Hepatocyte (in vitro differentiated cells): ENCODE data around the gene KMO. TPM values are rescaled to one million over a fixed set of nuclear protein-coding genes. Genes with fewer than 3 reads are reported as not detected.

Experiments used
- DNase-seq: peaks from one replicate; pipeline ENCODE4 v3.0.0-alpha.2; 2016; ENCODE audit warnings: low spot score
- H2AFZ ChIP-seq: fragments of 200-600 bp; sonication (generic); 2 replicates; pipeline ENCODE4 v1.6.0; 2016; ENCODE audit warnings: antibody characterized with exemption, mild to moderate bottlenecking
- H3K27ac ChIP-seq: fragments of 200-600 bp; sonication (generic); 2 replicates; pipeline ENCODE4 v1.5.1; 2016; ENCODE audit warnings: mild to moderate bottlenecking
- H3K27me3 ChIP-seq: fragments of 200-600 bp; sonication (generic); 2 replicates; pipeline ENCODE4 v1.6.1; 2016
- H3K36me3 ChIP-seq: fragments of 200-600 bp; sonication (generic); replicated peaks from 2 replicates; pipeline ENCODE4 v1.5.1; 2016; ENCODE audit warnings: low read depth; ENCODE audit not compliant: insufficient read depth
- H3K4me1 ChIP-seq: fragments of 200-600 bp; sonication (generic); 2 replicates; pipeline ENCODE4 v1.5.1; 2016; ENCODE audit warnings: mild to moderate bottlenecking, moderate library complexity; ENCODE audit not compliant: insufficient read depth
- H3K4me2 ChIP-seq: fragments of 200-600 bp; sonication (generic); 2 replicates; pipeline ENCODE4 v1.6.0; 2016
- H3K4me3 ChIP-seq: fragments of 200-600 bp; sonication (generic); 2 replicates; pipeline ENCODE4 v1.5.1; 2016; ENCODE audit warnings: mild to moderate bottlenecking
- H3K79me2 ChIP-seq: fragments of 200-600 bp; sonication (generic); 2 replicates; pipeline ENCODE4 v1.6.0; 2017; ENCODE audit warnings: mild to moderate bottlenecking
- H3K9me2 ChIP-seq: fragments of 200-600 bp; sonication (generic); replicated peaks from 2 replicates; pipeline ENCODE4 v1.6.0; 2017; ENCODE audit warnings: mild to moderate bottlenecking; ENCODE audit not compliant: insufficient read depth
- H3K9me3 ChIP-seq: fragments of 200-600 bp; sonication (generic); 2 replicates; pipeline ENCODE4 v1.5.1; 2016; ENCODE audit warnings: low read depth, mild to moderate bottlenecking
- H4K20me1 ChIP-seq: fragments of 200-600 bp; sonication (generic); 2 replicates; pipeline ENCODE4 v1.6.0; 2016; ENCODE audit warnings: mild to moderate bottlenecking; ENCODE audit not compliant: insufficient read depth, poor library complexity, severe bottlenecking
- CTCF ChIP-seq: fragments of 200-600 bp; sonication (generic); IDR thresholded peaks from 2 replicates; pipeline ENCODE4 v1.5.1; 2016; ENCODE audit warnings: antibody characterized with exemption, mild to moderate bottlenecking; ENCODE audit not compliant: poor library complexity
- EZH2 ChIP-seq: fragments of 200-600 bp; sonication (generic); IDR thresholded peaks from 2 replicates; pipeline ENCODE4 v1.6.1; 2016; ENCODE audit warnings: antibody characterized with exemption, mild to moderate bottlenecking, borderline replicate concordance
- EZH2phosphoT487 ChIP-seq: fragments of 200-600 bp; sonication (generic); IDR thresholded peaks from one replicate; pipeline ENCODE4 v1.6.1; 2018; ENCODE audit warnings: antibody characterized with exemption, mild to moderate bottlenecking, low read depth, moderate library complexity; ENCODE audit not compliant: unreplicated experiment, severe bottlenecking
- WGBS: methylation state at CpG from one replicate; pipeline ENCODE4 v1.1.6; 2016; ENCODE audit warnings: low lambda C conversion rate; ENCODE audit errors: missing lambda C conversion rate; 5-methylcytosine and 5-hydroxymethylcytosine counted together
- polyA plus RNA-seq: library from polyadenylated mRNA; unstranded; fragments of >200 nt; fragmentation: Nextera tagmentation; extraction: Ambion mirVana; gene quantifications from 2 replicates; pipeline ENCODE4 v1.2.1, GENCODE V29; 2016
- total RNA-seq: library from RNA; depleted of rRNA; stranded (reverse); fragments of >200 nt; gene quantifications from 2 replicates; pipeline ENCODE4 v1.2.3, GENCODE V29; 2014

The KMO gene
- total and polyA plus RNA-seq, 2 experiments from 2014 or later = 1.4 to 2.8 TPM

DNA sequence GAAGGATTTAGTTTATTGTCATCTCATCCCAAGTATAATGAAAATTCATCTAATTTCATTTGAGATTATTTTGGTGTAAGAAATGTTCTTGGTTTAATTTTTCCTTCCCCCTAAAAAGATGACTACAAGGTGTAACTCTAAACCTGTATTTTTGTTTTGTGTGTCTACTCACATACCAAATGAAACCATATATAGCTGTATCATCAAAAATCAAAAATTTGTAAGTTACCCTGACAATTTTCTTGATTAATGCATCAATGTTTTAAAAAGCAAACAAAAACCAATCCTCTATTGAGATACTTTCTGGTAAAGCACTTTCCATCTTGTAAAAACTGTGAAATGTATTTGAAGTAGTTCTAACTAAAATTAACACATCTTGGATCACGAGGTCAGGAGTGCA, 43.4 kb upstream of the KMO start:
- Histone ChIP-seq H3K9me3 (no peaks in the 10 kb centered on the region), H3K27me3 (no peaks in the 10 kb centered on the region), H3K27ac (no peak overlapping the region), H3K36me3 (no peaks in the 10 kb centered on the region), H3K79me2 (no peaks in the 10 kb centered on the region), H4K20me1 (no peaks in the 10 kb centered on the region), H3K4me1 (no peaks in the 10 kb centered on the region), H3K9me2 (no peaks in the 10 kb centered on the region), H3K4me3 (no peak overlapping the region), H3K4me2 (no peak overlapping the region), H2AFZ (no peak overlapping the region)
- TF ChIP-seq EZH2 (no peak), EZH2phosphoT487 (no peak)
- 100% methylated on average over 1 of the region's 1 CpG for WGBS
- no peak for DNase-seq

GRCh38 chr1:241495741-241496140, 36.4 kb upstream of the KMO start:
- H3K27me3 ChIP-seq = no peaks in the 10 kb centered on the region
- no peak overlapping the region for H3K4me3 ChIP-seq
- no peaks in the 10 kb centered on the region for H3K9me3 ChIP-seq
- H4K20me1 ChIP-seq = no peaks in the 10 kb centered on the region
- H3K9me2 ChIP-seq = no peaks in the 10 kb centered on the region
- H3K36me3 ChIP-seq = no peaks in the 10 kb centered on the region
- no peak overlapping the region for H3K4me2 ChIP-seq
- no peaks in the 10 kb centered on the region for H3K4me1 ChIP-seq
- no peak overlapping the region for H3K27ac ChIP-seq
- H2AFZ ChIP-seq = no peak overlapping the region
- no peaks in the 10 kb centered on the region for H3K79me2 ChIP-seq
- no peak for DNase-seq
- TF ChIP-seq EZH2phosphoT487 = no peak
- no peak for TF ChIP-seq EZH2
- no peak for TF ChIP-seq CTCF
- WGBS = 85% methylated on average over 5 of the region's 5 CpGs

DNA sequence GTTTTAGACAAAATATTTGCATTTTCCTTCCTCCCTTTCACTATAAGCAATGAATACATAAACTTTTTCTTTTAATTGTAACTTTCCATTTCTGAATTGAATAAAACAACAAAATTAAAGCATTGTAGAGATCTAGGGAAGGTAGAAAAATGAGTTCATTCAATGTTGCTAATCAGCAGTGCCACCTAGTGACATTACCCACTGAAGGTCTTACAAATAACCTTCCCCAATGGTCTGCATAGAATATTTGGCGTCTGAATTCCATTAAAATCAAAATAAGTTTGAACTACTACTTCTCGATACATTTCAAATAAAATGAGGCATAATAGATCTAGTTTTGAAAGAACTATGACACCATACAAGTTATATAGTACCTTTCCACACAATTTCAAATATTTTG, 32.3 kb upstream of the KMO start:
- no peaks in the 10 kb centered on the region for H3K27me3 ChIP-seq
- H3K36me3 ChIP-seq = no peaks in the 10 kb centered on the region
- TF ChIP-seq EZH2 (no peak), CTCF (peak; percentile 68)
- WGBS = 87% methylated on average over 2 of the region's 2 CpGs
- no peak overlapping the region for H3K4me3 ChIP-seq
- H3K4me2 ChIP-seq = no peak overlapping the region
- H3K4me1 ChIP-seq = no peaks in the 10 kb centered on the region
- peak; percentile 40 for DNase-seq
- no peak overlapping the region for H2AFZ ChIP-seq
- H3K79me2 ChIP-seq = no peaks in the 10 kb centered on the region
- no peaks in the 10 kb centered on the region for H3K9me2 ChIP-seq
- no peak overlapping the region for H3K27ac ChIP-seq
- H3K9me3 ChIP-seq = no peaks in the 10 kb centered on the region
- no peaks in the 10 kb centered on the region for H4K20me1 ChIP-seq

DNA sequence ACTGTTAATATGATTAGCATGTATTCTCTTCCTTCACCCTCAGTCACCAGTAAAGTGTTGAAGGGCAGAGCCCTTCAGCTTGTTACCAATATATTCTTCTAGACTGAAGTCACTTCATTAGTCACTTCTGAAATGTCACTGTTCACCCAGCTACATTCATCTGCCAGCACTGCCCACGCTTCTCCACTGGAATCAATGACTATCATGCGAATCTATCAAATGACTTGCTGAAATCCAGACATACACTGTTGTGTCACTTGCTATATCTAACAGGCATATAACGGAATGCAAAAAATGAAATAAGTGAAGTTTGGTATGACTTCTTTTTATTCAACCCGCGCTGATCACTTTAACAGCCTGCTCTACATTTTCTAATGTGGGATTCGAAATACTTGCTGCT, 28.7 kb upstream of the KMO start:
- WGBS = 95% methylated on average over 6 of the region's 6 CpGs

More for the DNA sequence above, 28.7 kb upstream of the KMO start:
- no peak overlapping the region for H3K4me2 ChIP-seq
- TF ChIP-seq EZH2phosphoT487 (no peak), EZH2 (no peak), CTCF (no peak)
- H4K20me1 ChIP-seq = no peaks in the 10 kb centered on the region
- H3K4me3 ChIP-seq = no peak overlapping the region
- H3K27me3 ChIP-seq = no peaks in the 10 kb centered on the region
- no peak overlapping the region for H2AFZ ChIP-seq
- no peaks in the 10 kb centered on the region for H3K4me1 ChIP-seq
- no peak for DNase-seq
- H3K9me3 ChIP-seq = no peaks in the 10 kb centered on the region
- H3K9me2 ChIP-seq = no peaks in the 10 kb centered on the region
- H3K79me2 ChIP-seq = no peaks in the 10 kb centered on the region
- no peak overlapping the region for H3K27ac ChIP-seq
- no peaks in the 10 kb centered on the region for H3K36me3 ChIP-seq
